GM12875 (cell line): ENCODE measurements around the gene NREP.

Experiments
- H3K4me3 ChIP-seq: one replicate; pipeline ENCODE4 v1.5.1; 2011; ENCODE audit warnings: low read depth, low read length, control low read depth
- CTCF ChIP-seq: IDR thresholded peaks from 2 replicates; pipeline ENCODE4 v1.5.1; 2011; ENCODE audit warnings: low read depth, mild to moderate bottlenecking, control low read depth, inconsistent platforms, low read length, moderate library complexity, borderline replicate concordance; ENCODE audit not compliant: insufficient read depth

The NREP gene

GRCh38 chr5:111738118-111738517 lies 18.9 kb downstream of the NREP start:
- H3K4me3 ChIP-seq = no peak overlapping the region
- TF ChIP-seq CTCF = no peak

DNA sequence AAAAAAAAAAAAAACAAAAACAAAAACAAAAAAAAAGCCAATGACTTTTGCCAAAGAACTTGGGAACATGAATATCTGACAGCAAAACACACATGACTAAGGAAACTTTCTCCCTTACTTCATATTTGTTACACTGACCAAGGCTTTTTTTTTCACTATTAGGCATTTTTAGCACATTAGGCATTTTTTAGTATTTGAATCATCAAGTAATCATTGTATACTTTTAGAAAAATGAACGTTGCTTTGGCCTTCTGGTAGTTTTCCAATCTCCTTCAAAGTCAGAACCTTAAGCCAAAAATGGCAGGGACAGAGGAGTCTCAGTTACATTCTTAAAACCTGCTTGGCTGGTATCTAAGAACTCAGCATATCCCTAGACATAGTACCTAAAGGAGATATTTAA lies 19.3 kb downstream of the NREP start:
- no peak overlapping the region for H3K4me3 ChIP-seq

GRCh38 chr5:111735583-111736270 lies 21.3 kb downstream of the NREP start:
- TF ChIP-seq CTCF = no peak
- no peak overlapping the region for H3K4me3 ChIP-seq

More for the DNA sequence above, 19.3 kb downstream of the NREP start:
- no peak for TF ChIP-seq CTCF

DNA sequence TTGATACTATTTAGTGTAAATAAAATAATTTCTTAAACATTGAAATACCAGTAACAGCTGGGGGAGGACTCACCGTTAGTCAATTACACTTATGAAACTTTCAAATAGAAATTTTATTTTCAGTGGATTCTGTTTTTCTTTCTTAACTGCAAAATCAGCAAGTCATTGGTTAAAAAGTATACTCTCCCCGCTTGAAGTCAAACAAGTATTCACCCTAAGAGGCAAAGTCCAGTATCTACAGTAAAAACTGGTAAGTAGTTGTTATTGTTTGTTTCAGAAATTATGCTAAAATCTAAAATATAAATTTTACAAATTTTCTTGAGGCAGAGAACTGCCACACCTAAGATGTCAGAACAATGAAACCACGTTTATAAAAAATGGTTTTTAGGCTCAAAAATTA lies 22.4 kb downstream of the NREP start:
- no peak overlapping the region for H3K4me3 ChIP-seq
- no peak for TF ChIP-seq CTCF

GRCh38 chr5:111734013-111734412 lies 23.0 kb downstream of the NREP start:
- no peak for TF ChIP-seq CTCF
- H3K4me3 ChIP-seq = no peak overlapping the region

DNA sequence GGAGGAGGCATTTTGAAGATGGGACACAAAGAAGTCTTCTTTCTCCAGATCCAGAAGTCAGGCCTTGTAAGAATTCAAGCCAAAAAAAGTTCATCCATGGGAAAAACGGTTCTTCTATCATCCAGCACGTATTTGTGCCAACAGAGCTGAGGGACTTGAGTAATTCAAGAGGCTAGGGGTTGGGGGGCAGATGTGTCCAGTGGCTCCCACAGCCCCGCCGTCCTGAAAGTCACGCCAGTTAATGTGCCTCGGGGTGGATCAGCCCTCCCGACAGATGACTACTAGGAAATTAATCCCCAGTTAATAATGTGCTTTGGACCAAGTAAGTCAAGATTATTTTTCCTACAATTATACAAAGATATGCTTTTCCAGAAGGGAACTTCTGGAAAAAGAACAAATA lies 23.4 kb downstream of the NREP start:
- H3K4me3 ChIP-seq = no peak overlapping the region
- no peak for TF ChIP-seq CTCF

- TF ChIP-seq CTCF = no peak
- no peak overlapping the region for H3K4me3 ChIP-seq
Measured at GRCh38 chr5:111731638-111732037, 25.4 kb downstream of the NREP start.
